ENCODE data around the gene RNASE7. TPM values are rescaled to one million over a fixed set of nuclear protein-coding genes. Genes with fewer than 3 reads are reported as not detected.

The RNASE7 gene
- total RNA-seq, 1 donor from 2014 or later = 12.1 TPM

- no peak for FAIRE-seq
- DNase-seq (ENCODE audit: low read depth) = no peak
- Histone ChIP-seq H3K4me3 (ENCODE audit: low read depth, low read length) (peak overlapping the region; percentile 46), H3K27me3 (ENCODE audit: control insufficient read depth, insufficient read depth, low read length) (peaks cover 18% of the 10 kb centered on the region), H3K36me3 (ENCODE audit: control insufficient read depth, insufficient read depth, low read length) (no peaks in the 10 kb centered on the region)
- no peak for TF ChIP-seq CTCF (IDR thresholded peaks at IDR 0.05; ENCODE audit: insufficient read depth, low read length, severe bottlenecking)
Observed at GRCh38 chr14:21023817-21024584, 18.2 kb upstream of the RNASE7 start.

DNA sequence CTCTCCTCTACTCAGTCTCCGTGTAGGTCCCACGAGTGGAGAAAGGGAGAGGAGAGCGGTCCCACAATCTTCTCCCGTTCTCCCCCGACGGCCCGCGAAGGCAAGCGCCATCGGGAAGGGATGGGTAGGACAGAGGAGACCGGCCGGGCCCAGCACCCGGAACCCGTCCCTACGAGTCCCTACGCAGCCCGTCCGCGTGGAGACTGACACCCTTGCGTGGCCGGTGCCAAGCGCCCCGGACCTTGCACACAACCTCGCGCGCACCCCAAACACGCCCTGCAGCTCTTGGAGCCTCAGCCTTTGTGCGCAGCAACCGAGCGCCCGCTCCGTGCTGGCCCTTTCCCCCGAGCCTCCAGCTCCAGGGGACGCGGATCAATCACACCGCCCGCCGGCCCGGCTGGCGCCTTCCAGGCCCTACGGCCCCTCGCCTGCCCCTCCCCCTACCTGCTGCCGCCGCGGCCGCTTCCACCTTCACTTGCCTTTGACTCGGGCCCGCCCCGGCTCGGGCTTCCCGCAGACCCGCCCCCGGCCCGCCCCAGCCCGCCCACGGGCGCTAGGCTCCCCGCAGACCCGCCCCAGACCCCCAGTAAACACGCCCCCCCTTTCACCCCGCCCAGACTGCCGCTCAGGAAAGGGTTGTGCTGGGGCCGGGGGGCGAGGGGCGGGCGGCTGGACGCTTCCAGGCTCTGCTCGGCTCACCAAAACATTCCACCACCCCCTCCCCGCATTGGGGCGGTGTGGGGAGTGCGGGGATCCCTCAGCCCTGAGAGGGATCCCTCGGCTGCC lies 17.4 kb upstream of the RNASE7 start, which contains the start of gene NDRG2:
Gene NDRG2 (minus strand): TSS at position 477 of the 786 bp plus-strand sequence. CDS start 1,746 bp downstream, outside the sequence.
- DNase-seq (ENCODE audit: low read depth) = no peak
- no peak for FAIRE-seq
- H3K27me3 ChIP-seq (ENCODE audit: control insufficient read depth, insufficient read depth, low read length) = peaks cover 18% of the 10 kb centered on the region

GRCh38 chr14:21025371-21026273 lies 16.5 kb upstream of the RNASE7 start:
- FAIRE-seq = no peak
- peaks cover 18% of the 10 kb centered on the region for H3K27me3 ChIP-seq (ENCODE audit: control insufficient read depth, insufficient read depth, low read length)
- no peak for DNase-seq (ENCODE audit: low read depth)

More for the DNA sequence above, 17.4 kb upstream of the RNASE7 start, which contains the start of gene NDRG2:
- H3K4me3 ChIP-seq (ENCODE audit: low read depth, low read length) = peak within 1 kb of the TSS; percentile 46
- no peak for TF ChIP-seq CTCF (IDR thresholded peaks at IDR 0.05; ENCODE audit: insufficient read depth, low read length, severe bottlenecking)
- no peaks in the 10 kb centered on the region for H3K36me3 ChIP-seq (ENCODE audit: control insufficient read depth, insufficient read depth, low read length)

GRCh38 chr14:21026274-21026987 lies 15.7 kb upstream of the RNASE7 start:
- peaks cover 18% of the 10 kb centered on the region for H3K27me3 ChIP-seq (ENCODE audit: control insufficient read depth, insufficient read depth, low read length)
- no peak for TF ChIP-seq CTCF (IDR thresholded peaks at IDR 0.05; ENCODE audit: insufficient read depth, low read length, severe bottlenecking)
- FAIRE-seq = no peak
- H3K4me3 ChIP-seq (ENCODE audit: low read depth, low read length) = no peak overlapping the region
- no peaks in the 10 kb centered on the region for H3K36me3 ChIP-seq (ENCODE audit: control insufficient read depth, insufficient read depth, low read length)
- DNase-seq (ENCODE audit: low read depth) = no peak

More at GRCh38 chr14:21025371-21026273, 16.5 kb upstream of the RNASE7 start:
- TF ChIP-seq CTCF (IDR thresholded peaks at IDR 0.05; ENCODE audit: insufficient read depth, low read length, severe bottlenecking) = no peak
- Histone ChIP-seq H3K36me3 (ENCODE audit: control insufficient read depth, insufficient read depth, low read length) (no peaks in the 10 kb centered on the region), H3K4me3 (ENCODE audit: low read depth, low read length) (peak overlapping the region; percentile 46)

DNA sequence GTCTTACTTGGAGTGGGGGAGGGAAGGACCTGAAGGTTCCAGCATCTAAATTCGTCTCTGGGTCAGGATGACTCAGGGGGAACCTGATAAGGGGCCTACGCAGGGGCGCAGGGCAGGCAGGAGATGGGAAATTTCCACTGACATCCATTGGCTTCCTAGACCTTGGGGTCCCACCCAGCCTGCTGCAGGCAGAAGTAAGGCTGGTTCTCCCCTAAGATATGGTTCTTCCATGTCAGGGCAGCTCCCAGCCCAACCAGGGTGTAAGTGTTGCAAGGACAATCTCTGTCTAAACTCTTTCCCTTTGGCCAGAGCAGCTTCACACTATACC lies 15.2 kb upstream of the RNASE7 start:
- DNase-seq (ENCODE audit: low read depth) (no peak), FAIRE-seq (no peak)
- H3K27me3 ChIP-seq (ENCODE audit: control insufficient read depth, insufficient read depth, low read length) = peaks cover 18% of the 10 kb centered on the region
- no peaks in the 10 kb centered on the region for H3K36me3 ChIP-seq (ENCODE audit: control insufficient read depth, insufficient read depth, low read length)
- no peak overlapping the region for H3K4me3 ChIP-seq (ENCODE audit: low read depth, low read length)
- no peak for TF ChIP-seq CTCF (IDR thresholded peaks at IDR 0.05; ENCODE audit: insufficient read depth, low read length, severe bottlenecking)

All from bronchial epithelial cell (primary cell).